ENCODE results near the gene FN1.

GRCh38 chr2:215428060-215428910, 7.6 kb downstream of the FN1 start:
- TF ChIP-seq EZH2 (IDR thresholded peaks at IDR 0.05; ENCODE audit: low read length) (no peak), CTCF (optimal IDR thresholded peaks at IDR 0.05 in 1 of 3, IDR thresholded peaks at IDR 0.05 in 1 of 3, conservative IDR thresholded peaks at IDR 0.05 in 1 of 3; ENCODE audit: extremely low read depth in 1 of 3, insufficient read depth in 2 of 3, low read length in 3 of 3) (no peak)
